Astrocyte (in vitro differentiated cells and primary cell): ENCODE measurements around the gene DNAJC16. TPM values are rescaled to one million over a fixed set of nuclear protein-coding genes. Genes with fewer than 3 reads are reported as not detected.

Experiments used
- DNase-seq: peaks from one replicate; pipeline ENCODE4 v3.0.0-alpha.2; 2010; ENCODE audit warnings: low read depth
- FAIRE-seq: peaks from 2 replicates; lab custom pipeline; 2011; peaks lifted over from hg19 to GRCh38; lab: Jason Lieb, UNC
- H2AFZ ChIP-seq: 2 replicates; pipeline ENCODE4 v1.6.0; 2012; ENCODE audit warnings: low read depth, low read length, inconsistent platforms
- H3K27ac ChIP-seq: 2 replicates; pipeline ENCODE4 v1.5.1; 2011; ENCODE audit warnings: low read depth, low read length, inconsistent platforms
- H3K27me3 ChIP-seq: 2 replicates; pipeline ENCODE4 v1.6.0; 2011; ENCODE audit warnings: low read length, inconsistent platforms; ENCODE audit not compliant: insufficient read depth
- H3K36me3 ChIP-seq: 2 replicates; pipeline ENCODE4 v1.5.1; 2011; ENCODE audit warnings: low read length, inconsistent platforms; ENCODE audit not compliant: insufficient read depth
- H3K4me1 ChIP-seq: 2 replicates; pipeline ENCODE4 v1.5.1; 2011; ENCODE audit warnings: low read length, inconsistent platforms; ENCODE audit not compliant: insufficient read depth
- H3K4me2 ChIP-seq: 2 replicates; pipeline ENCODE4 v1.6.0; 2012; ENCODE audit warnings: low read length, inconsistent platforms
- H3K4me3 ChIP-seq: 2 replicates; pipeline ENCODE4 v1.5.1; 2011; ENCODE audit warnings: low read depth, mild to moderate bottlenecking, low read length, inconsistent platforms; ENCODE audit not compliant: insufficient read depth
- H3K79me2 ChIP-seq: 2 replicates; pipeline ENCODE4 v1.6.0; 2012; ENCODE audit warnings: mild to moderate bottlenecking, low read length, inconsistent platforms; ENCODE audit not compliant: insufficient read depth
- H3K9ac ChIP-seq: 2 replicates; pipeline ENCODE4 v1.6.0; 2012; ENCODE audit warnings: mild to moderate bottlenecking, low read length, inconsistent platforms
- H3K9me3 ChIP-seq: 2 replicates; pipeline ENCODE4 v1.5.1; 2012; ENCODE audit warnings: low read depth, mild to moderate bottlenecking, low read length, inconsistent platforms; ENCODE audit not compliant: insufficient read depth
- H4K20me1 ChIP-seq: 2 replicates; pipeline ENCODE4 v1.6.0; 2012; ENCODE audit warnings: low read length, inconsistent platforms; ENCODE audit not compliant: insufficient read depth
- H3K27ac Mint-ChIP-seq: one replicate; pipeline ENCODE4 v1.8.0; 2021; ENCODE audit warnings: mild to moderate bottlenecking, mixed read lengths; ENCODE audit not compliant: unreplicated experiment
- H3K27me3 Mint-ChIP-seq: one replicate; pipeline ENCODE4 v1.8.0; 2021; ENCODE audit warnings: low read depth, mixed read lengths; ENCODE audit not compliant: unreplicated experiment
- H3K36me3 Mint-ChIP-seq: one replicate; pipeline ENCODE4 v1.8.0; 2021; ENCODE audit warnings: low read depth, mixed read lengths; ENCODE audit not compliant: unreplicated experiment
- H3K4me1 Mint-ChIP-seq: one replicate; pipeline ENCODE4 v1.8.0; 2021; ENCODE audit warnings: low read depth, mixed read lengths; ENCODE audit not compliant: unreplicated experiment
- H3K4me3 Mint-ChIP-seq: one replicate; pipeline ENCODE4 v1.8.0; 2021; ENCODE audit warnings: mild to moderate bottlenecking, moderate library complexity, mixed read lengths; ENCODE audit not compliant: unreplicated experiment
- H3K9me3 Mint-ChIP-seq: one replicate; pipeline ENCODE4 v1.8.0; 2021; ENCODE audit warnings: mild to moderate bottlenecking, mixed read lengths; ENCODE audit not compliant: unreplicated experiment
- EZH2 ChIP-seq: IDR thresholded peaks from 2 replicates; pipeline ENCODE4 v1.6.1; 2012; ENCODE audit warnings: mild to moderate bottlenecking, low read length, inconsistent platforms; ENCODE audit not compliant: insufficient read depth
- total RNA-seq: library from RNA; stranded (reverse); gene quantifications from 2 replicates; pipeline ENCODE4 v1.2.1, GENCODE V29; 2021
- TF ChIP-seq, protein P1 (sequence below): IDR thresholded peaks from 2 replicates; pipeline ENCODE4 v1.5.1; 2011; ENCODE audit warnings: low read depth, mild to moderate bottlenecking, inconsistent platforms, low read length, moderate library complexity; ENCODE audit not compliant: insufficient read depth

The DNAJC16 gene
- total RNA-seq, 1 donor from 2014 or later, result 19.6 TPM

DNA sequence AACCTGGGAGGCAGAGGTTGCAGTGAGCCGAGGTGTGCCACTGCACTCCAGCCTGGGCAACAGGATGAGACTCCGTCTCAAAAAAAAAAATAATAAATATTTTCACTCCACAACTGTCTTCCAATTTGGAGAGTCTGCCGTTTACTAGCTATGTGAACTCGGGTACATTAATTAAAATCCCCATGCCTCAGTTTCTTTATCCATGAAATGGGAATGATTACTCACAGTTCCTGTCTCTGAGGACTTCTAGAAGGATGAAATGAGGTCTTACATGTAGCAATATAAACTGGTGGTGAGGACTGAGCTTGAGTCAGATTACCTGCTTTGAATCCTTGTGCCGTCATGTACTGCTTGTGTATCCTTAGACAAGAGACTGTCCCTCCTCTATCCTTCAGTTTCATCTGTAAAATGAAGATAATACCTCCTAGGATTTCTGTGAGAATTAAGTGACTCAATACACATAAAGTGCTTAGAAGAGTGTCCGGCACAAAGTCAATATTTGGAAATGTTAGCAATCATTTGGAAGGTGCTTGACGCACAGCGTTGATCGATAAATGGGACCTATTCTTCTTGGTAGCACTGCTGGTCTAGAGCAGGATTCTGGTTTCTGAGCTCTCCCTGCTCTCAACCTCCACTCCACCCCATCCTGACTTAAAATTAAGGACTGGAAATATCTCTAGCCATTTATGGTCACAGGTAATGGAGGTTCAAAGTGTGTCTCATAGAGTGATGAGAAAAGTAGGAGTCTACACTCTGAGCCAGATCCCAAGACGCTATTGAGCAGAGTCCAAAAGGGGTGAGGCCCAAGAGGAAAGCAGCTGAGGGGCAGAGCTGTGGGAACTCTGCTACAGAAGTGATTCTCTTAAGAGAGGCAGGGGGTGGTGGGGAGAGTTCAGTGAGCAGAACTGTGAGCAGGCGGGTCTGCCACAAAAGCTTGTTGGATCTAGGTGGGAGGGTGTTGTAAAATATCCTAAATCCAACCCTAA lies 79.0 kb downstream of the DNAJC16 start:
- Mint-ChIP-seq H3K36me3 (peaks cover 7% of the 10 kb centered on the region), H3K4me1 (peaks cover 2% of the 10 kb centered on the region)

DNA sequence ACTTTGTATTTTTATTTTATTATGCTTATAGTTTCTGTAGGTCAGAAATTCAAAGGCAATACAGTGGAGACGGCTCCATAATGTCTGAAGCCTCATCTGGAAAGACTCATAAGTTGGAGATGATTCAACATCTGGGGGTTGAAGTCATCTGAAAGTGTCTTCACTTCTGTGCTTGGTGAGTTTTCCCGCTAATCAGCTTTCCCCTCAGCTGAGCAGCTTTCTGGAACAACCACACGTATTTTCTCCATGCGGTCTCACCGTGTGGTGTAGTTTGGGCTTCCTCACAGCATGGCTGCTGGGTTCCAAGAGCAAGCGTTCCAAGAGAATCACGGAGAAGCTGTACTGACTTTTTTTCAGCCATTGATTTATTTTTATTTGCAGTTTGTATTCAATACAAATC lies 83.0 kb downstream of the DNAJC16 start:
- Mint-ChIP-seq H3K36me3 (peaks cover 5% of the 10 kb centered on the region), H3K4me1 (no peaks in the 10 kb centered on the region), H3K27me3 (peaks cover 14% of the 10 kb centered on the region), H3K9me3 (no peaks in the 10 kb centered on the region), H3K27ac (no peak overlapping the region), H3K4me3 (no peak overlapping the region)
- DNase-seq, result no peak
- Histone ChIP-seq H3K9me3 (no peaks in the 10 kb centered on the region), H3K36me3 (no peaks in the 10 kb centered on the region), H3K4me2 (no peak overlapping the region), H3K27ac (no peak overlapping the region), H3K9ac (no peak overlapping the region), H3K79me2 (no peaks in the 10 kb centered on the region), H3K27me3 (no peaks in the 10 kb centered on the region), H3K4me1 (no peaks in the 10 kb centered on the region), H2AFZ (peak overlapping the region; percentile 41), H4K20me1 (no peaks in the 10 kb centered on the region), H3K4me3 (no peak overlapping the region)
- no peak for TF ChIP-seq EZH2
- TF ChIP-seq, protein P1, sequence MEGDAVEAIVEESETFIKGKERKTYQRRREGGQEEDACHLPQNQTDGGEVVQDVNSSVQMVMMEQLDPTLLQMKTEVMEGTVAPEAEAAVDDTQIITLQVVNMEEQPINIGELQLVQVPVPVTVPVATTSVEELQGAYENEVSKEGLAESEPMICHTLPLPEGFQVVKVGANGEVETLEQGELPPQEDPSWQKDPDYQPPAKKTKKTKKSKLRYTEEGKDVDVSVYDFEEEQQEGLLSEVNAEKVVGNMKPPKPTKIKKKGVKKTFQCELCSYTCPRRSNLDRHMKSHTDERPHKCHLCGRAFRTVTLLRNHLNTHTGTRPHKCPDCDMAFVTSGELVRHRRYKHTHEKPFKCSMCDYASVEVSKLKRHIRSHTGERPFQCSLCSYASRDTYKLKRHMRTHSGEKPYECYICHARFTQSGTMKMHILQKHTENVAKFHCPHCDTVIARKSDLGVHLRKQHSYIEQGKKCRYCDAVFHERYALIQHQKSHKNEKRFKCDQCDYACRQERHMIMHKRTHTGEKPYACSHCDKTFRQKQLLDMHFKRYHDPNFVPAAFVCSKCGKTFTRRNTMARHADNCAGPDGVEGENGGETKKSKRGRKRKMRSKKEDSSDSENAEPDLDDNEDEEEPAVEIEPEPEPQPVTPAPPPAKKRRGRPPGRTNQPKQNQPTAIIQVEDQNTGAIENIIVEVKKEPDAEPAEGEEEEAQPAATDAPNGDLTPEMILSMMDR, result no peak
- FAIRE-seq, result no peak

More for the DNA sequence above, 79.0 kb downstream of the DNAJC16 start:
- no peak overlapping the region for H3K27ac ChIP-seq
- H3K79me2 ChIP-seq, result peaks cover 2% of the 10 kb centered on the region
- H3K36me3 ChIP-seq, result no peaks in the 10 kb centered on the region
- no peak for TF ChIP-seq EZH2
- TF ChIP-seq, protein P1, result no peak
- Mint-ChIP-seq H3K27me3 (peaks cover 14% of the 10 kb centered on the region), H3K27ac (no peak overlapping the region), H3K9me3 (no peaks in the 10 kb centered on the region), H3K4me3 (no peak overlapping the region)
- H3K4me2 ChIP-seq, result no peak overlapping the region
- no peak for FAIRE-seq
- DNase-seq, result no peak
- H3K9ac ChIP-seq, result no peak overlapping the region
- H3K4me3 ChIP-seq, result no peak overlapping the region
- H3K9me3 ChIP-seq, result no peaks in the 10 kb centered on the region
- peaks cover 6% of the 10 kb centered on the region for H3K4me1 ChIP-seq
- H3K27me3 ChIP-seq, result no peaks in the 10 kb centered on the region
- H4K20me1 ChIP-seq, result no peaks in the 10 kb centered on the region
- no peak overlapping the region for H2AFZ ChIP-seq

DNA sequence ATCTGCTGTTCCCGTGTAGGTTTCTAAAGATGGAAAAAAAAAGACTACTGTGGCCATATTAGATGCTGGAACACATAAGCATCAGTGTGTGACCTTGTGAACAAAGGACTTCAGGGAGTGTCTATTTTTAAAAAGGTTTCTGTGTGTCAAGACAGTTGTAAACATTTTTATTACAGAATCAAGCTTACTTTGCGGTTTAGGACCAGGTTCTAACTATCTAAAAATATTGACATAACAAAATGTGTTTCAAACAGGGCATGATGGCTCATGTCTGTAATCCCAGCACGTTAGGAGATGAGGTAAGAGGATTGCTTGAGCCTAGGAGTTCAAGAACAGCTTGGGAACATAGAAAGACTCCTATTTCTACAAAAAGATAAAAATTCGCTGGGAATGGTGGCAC lies 83.5 kb downstream of the DNAJC16 start:
- H3K27ac Mint-ChIP-seq, result no peak overlapping the region
- no peak overlapping the region for H3K4me2 ChIP-seq
- FAIRE-seq, result no peak

More for the DNA sequence above, 83.5 kb downstream of the DNAJC16 start:
- no peak for TF ChIP-seq EZH2
- TF ChIP-seq, protein P1, result no peak
- no peak overlapping the region for H2AFZ ChIP-seq
- H3K36me3 ChIP-seq, result no peaks in the 10 kb centered on the region
- no peaks in the 10 kb centered on the region for H3K79me2 ChIP-seq
- no peaks in the 10 kb centered on the region for H3K4me1 Mint-ChIP-seq
- H3K27me3 Mint-ChIP-seq, result peaks cover 12% of the 10 kb centered on the region
- no peak overlapping the region for H3K4me3 Mint-ChIP-seq
- no peaks in the 10 kb centered on the region for H3K9me3 ChIP-seq
- H3K36me3 Mint-ChIP-seq, result peaks cover 5% of the 10 kb centered on the region
- H3K27ac ChIP-seq, result no peak overlapping the region
- no peaks in the 10 kb centered on the region for H4K20me1 ChIP-seq
- H3K27me3 ChIP-seq, result no peaks in the 10 kb centered on the region
- no peak overlapping the region for H3K4me3 ChIP-seq
- no peaks in the 10 kb centered on the region for H3K9me3 Mint-ChIP-seq
- H3K4me1 ChIP-seq, result no peaks in the 10 kb centered on the region
- DNase-seq, result no peak
- no peak overlapping the region for H3K9ac ChIP-seq
